HL-60 (cell line): ENCODE measurements around the gene GAL3ST1.

Source experiments
- GABPA ChIP-seq: IDR thresholded peaks from 2 replicates; pipeline ENCODE4 v1.6.1; 2012; ENCODE audit warnings: low read depth
- POLR2AphosphoS5 ChIP-seq: IDR thresholded peaks from 2 replicates; pipeline ENCODE4 v1.6.1; 2012; ENCODE audit warnings: low read depth
- TF ChIP-seq, protein P1 (sequence below): IDR thresholded peaks from one replicate; pipeline ENCODE4 v1.5.1; 2011; ENCODE audit warnings: low read length, control low read depth, inconsistent platforms; ENCODE audit not compliant: insufficient read depth
- TF ChIP-seq, protein P2 (sequence below): IDR thresholded peaks from 2 replicates; pipeline ENCODE4 v1.6.1; 2012; ENCODE audit warnings: low read depth; ENCODE audit not compliant: insufficient replicate concordance

DNA sequence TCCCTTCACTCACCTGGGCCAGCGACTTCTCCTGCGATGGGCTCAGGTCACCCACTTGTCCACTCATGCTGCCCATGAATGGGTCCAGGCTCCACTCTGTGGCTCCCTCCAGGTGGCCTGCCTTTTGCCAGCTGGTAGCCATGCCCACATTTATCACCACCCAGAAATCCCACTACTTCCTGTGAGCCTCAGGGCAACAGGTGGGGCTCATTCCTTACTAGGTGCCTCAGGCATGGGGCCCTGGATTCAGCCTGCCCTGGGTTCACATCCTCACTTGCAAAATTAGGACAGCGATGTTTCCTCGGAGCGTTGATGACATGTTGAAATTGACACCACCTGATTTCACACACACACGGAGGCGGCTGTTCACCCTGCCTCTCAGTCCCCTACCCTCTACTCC is 27.8 kb downstream of the GAL3ST1 start, which contains the start of gene SEC14L6:
- TF ChIP-seq, protein P1, sequence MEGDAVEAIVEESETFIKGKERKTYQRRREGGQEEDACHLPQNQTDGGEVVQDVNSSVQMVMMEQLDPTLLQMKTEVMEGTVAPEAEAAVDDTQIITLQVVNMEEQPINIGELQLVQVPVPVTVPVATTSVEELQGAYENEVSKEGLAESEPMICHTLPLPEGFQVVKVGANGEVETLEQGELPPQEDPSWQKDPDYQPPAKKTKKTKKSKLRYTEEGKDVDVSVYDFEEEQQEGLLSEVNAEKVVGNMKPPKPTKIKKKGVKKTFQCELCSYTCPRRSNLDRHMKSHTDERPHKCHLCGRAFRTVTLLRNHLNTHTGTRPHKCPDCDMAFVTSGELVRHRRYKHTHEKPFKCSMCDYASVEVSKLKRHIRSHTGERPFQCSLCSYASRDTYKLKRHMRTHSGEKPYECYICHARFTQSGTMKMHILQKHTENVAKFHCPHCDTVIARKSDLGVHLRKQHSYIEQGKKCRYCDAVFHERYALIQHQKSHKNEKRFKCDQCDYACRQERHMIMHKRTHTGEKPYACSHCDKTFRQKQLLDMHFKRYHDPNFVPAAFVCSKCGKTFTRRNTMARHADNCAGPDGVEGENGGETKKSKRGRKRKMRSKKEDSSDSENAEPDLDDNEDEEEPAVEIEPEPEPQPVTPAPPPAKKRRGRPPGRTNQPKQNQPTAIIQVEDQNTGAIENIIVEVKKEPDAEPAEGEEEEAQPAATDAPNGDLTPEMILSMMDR, result no peak
- TF ChIP-seq, protein P2, sequence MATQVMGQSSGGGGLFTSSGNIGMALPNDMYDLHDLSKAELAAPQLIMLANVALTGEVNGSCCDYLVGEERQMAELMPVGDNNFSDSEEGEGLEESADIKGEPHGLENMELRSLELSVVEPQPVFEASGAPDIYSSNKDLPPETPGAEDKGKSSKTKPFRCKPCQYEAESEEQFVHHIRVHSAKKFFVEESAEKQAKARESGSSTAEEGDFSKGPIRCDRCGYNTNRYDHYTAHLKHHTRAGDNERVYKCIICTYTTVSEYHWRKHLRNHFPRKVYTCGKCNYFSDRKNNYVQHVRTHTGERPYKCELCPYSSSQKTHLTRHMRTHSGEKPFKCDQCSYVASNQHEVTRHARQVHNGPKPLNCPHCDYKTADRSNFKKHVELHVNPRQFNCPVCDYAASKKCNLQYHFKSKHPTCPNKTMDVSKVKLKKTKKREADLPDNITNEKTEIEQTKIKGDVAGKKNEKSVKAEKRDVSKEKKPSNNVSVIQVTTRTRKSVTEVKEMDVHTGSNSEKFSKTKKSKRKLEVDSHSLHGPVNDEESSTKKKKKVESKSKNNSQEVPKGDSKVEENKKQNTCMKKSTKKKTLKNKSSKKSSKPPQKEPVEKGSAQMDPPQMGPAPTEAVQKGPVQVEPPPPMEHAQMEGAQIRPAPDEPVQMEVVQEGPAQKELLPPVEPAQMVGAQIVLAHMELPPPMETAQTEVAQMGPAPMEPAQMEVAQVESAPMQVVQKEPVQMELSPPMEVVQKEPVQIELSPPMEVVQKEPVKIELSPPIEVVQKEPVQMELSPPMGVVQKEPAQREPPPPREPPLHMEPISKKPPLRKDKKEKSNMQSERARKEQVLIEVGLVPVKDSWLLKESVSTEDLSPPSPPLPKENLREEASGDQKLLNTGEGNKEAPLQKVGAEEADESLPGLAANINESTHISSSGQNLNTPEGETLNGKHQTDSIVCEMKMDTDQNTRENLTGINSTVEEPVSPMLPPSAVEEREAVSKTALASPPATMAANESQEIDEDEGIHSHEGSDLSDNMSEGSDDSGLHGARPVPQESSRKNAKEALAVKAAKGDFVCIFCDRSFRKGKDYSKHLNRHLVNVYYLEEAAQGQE, result no peak
- TF ChIP-seq POLR2AphosphoS5 (no peak), GABPA (no peak)
